ENCODE data around the gene ZMIZ1.

DNA sequence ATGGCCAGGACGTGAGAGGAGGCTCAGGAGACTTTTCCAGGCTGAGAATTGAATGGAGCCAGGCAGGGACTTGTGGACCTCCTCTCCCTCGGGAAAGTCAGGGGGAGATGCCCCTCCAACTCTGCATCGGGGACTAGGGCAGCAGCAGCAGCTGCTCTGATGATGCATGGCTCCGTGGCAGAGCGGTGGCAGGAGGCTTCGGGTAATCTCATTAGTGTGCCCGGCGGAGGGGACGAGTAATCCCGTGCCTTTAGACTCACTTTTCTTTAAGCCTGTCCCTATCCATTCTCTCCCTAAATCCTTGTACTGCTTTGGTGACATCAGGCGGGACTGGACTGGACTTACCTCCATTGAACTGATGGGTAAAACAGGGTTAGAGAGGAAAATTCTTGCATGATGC lies 75.1 kb downstream of the ZMIZ1 start:
- TF ChIP-seq EP300 (IDR thresholded peaks at IDR 0.05) (no peak), POLR2A (IDR thresholded peaks at IDR 0.05) (no peak)
- TF ChIP-seq, protein P1, sequence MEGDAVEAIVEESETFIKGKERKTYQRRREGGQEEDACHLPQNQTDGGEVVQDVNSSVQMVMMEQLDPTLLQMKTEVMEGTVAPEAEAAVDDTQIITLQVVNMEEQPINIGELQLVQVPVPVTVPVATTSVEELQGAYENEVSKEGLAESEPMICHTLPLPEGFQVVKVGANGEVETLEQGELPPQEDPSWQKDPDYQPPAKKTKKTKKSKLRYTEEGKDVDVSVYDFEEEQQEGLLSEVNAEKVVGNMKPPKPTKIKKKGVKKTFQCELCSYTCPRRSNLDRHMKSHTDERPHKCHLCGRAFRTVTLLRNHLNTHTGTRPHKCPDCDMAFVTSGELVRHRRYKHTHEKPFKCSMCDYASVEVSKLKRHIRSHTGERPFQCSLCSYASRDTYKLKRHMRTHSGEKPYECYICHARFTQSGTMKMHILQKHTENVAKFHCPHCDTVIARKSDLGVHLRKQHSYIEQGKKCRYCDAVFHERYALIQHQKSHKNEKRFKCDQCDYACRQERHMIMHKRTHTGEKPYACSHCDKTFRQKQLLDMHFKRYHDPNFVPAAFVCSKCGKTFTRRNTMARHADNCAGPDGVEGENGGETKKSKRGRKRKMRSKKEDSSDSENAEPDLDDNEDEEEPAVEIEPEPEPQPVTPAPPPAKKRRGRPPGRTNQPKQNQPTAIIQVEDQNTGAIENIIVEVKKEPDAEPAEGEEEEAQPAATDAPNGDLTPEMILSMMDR (IDR thresholded peaks at IDR 0.05), result no peak
